ENCODE data around the gene FBN1. TPM values are rescaled to one million over a fixed set of nuclear protein-coding genes. Genes with fewer than 3 reads are reported as not detected.

Gene FBN1
- polyA plus RNA-seq (2011; rRNA removed) (565 and 572 TPM in 2 replicates), polyA minus RNA-seq (2011; rRNA and poly(A)+ RNA removed) (644 and 710 TPM in 2 replicates)

DNA sequence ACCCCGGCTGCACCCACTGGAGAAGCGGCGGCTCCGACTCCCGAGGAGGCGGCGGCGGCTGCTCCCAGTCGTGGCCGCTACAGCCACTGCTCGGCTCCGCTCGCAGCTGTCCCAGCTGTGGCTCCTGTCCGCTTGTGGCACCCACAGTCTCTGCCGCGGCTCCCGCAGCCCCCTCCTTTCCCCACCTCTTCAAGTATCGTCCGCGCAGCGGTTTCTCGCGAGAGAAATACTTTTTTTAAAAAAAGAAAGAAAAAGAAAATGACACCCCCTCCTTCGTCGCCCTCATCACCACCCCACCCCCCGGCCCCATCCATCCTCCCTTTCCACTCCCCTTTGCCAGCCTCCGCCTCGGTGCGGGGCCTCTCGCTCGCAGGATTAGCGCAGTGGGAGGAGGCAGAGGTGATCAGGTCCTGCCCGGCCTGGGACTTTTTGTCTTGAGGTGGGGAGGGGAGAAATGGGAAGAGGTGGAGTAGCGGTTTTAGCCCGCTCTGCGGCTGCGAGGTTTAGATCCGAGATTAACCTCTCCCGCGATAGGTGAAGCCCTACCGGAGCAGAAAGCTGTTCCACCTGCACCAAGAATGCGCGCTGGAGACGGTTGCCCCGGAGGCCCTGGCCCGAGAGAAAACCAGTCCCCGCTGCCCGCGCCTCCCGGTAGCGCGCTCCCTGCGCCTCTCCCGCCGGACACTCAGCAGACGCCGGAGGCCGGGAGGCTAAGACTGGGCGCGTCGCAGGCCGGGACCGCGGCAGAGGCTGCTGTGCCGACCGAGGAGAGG lies at the start of gene FBN1:
Gene FBN1 (minus strand): TSS at position 152 of the 773 bp plus-strand sequence. CDS start 940 bp downstream, outside the sequence.
- peak; percentile 60 for DNase-seq (ENCODE audit: low read depth)
- H3K4me3 ChIP-seq (ENCODE audit: low read depth, low read length): peak within 1 kb of the TSS; percentile 66
- CTCF ChIA-PET: interaction anchor here (0.9 to 1.8 kb wide), 4 partner anchors 11 to 288 kb away, joined by 3 to 6 read pairs (median 4); no protein-coding TSS in a partner anchor
- POLR2A ChIA-PET: interaction anchor here (0.6 kb wide), 1 partner anchor 91 kb away, joined by 3 read pairs; no protein-coding TSS in a partner anchor
- H3K36me3 ChIP-seq (ENCODE audit: control insufficient read depth, insufficient read depth, low read length): no peaks in the 10 kb centered on the region
- no peaks in the 10 kb centered on the region for H3K27me3 ChIP-seq (ENCODE audit: control insufficient read depth, insufficient read depth, low read length)
- TF ChIP-seq, protein P1, sequence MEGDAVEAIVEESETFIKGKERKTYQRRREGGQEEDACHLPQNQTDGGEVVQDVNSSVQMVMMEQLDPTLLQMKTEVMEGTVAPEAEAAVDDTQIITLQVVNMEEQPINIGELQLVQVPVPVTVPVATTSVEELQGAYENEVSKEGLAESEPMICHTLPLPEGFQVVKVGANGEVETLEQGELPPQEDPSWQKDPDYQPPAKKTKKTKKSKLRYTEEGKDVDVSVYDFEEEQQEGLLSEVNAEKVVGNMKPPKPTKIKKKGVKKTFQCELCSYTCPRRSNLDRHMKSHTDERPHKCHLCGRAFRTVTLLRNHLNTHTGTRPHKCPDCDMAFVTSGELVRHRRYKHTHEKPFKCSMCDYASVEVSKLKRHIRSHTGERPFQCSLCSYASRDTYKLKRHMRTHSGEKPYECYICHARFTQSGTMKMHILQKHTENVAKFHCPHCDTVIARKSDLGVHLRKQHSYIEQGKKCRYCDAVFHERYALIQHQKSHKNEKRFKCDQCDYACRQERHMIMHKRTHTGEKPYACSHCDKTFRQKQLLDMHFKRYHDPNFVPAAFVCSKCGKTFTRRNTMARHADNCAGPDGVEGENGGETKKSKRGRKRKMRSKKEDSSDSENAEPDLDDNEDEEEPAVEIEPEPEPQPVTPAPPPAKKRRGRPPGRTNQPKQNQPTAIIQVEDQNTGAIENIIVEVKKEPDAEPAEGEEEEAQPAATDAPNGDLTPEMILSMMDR (IDR thresholded peaks at IDR 0.05; ENCODE audit: insufficient read depth, low read depth, low read length): no peak

DNA sequence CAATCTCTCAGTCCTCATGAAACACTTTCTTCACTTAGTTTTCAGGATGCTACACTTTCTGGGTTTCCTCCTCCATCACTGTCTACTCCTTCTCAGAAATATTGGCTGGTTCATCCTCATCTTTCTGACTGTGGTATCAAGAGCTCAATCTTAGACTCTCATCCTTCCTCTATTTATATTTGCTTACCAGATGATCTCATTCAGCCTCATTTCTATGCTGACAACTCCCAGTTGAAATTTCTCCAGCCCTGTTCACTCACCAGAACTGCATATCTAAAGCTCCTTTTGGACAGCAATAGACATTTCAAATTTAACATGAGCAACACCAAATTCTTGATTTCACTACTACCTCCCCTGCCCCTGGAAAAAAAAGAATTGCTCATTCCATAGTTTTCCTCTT lies 48.0 kb upstream of the FBN1 start:
- ChIA-PET POLR2A (interaction anchor here (0.6 to 1.1 kb wide), 3 partner anchors 22 to 62 kb away, joined by 3 to 6 read pairs (median 3); no protein-coding TSS in a partner anchor), CTCF (interaction anchor here (1.0 to 1.6 kb wide), 3 partner anchors 15 to 305 kb away, joined by 3 read pairs; no protein-coding TSS in a partner anchor)
- no peaks in the 10 kb centered on the region for H3K27me3 ChIP-seq (ENCODE audit: control insufficient read depth, insufficient read depth, low read length)
- H3K36me3 ChIP-seq (ENCODE audit: control insufficient read depth, insufficient read depth, low read length): no peaks in the 10 kb centered on the region
- DNase-seq (ENCODE audit: low read depth): no peak
- TF ChIP-seq, protein P1 (IDR thresholded peaks at IDR 0.05; ENCODE audit: insufficient read depth, low read depth, low read length): no peak
- no peak overlapping the region for H3K4me3 ChIP-seq (ENCODE audit: low read depth, low read length)

DNA sequence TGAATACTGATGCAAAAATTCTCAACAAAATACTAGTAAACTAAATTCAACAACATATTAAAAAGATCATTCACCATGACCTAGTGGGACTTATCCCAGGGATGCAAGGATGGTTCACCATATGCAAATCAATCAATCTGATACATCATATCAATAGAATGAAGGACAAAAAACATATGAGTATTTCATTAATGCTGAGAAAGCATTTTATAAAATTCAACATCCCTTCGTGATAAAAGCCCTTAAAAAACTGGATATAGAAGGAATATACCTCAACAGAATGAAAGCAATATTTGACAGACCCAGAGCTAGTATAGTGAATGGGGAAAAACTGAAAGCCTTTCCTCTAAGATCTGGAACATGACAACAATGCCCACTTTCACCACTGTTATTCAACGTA lies 43.0 kb upstream of the FBN1 start:
- no peaks in the 10 kb centered on the region for H3K36me3 ChIP-seq (ENCODE audit: control insufficient read depth, insufficient read depth, low read length)
- no peak for DNase-seq (ENCODE audit: low read depth)
- no peak overlapping the region for H3K4me3 ChIP-seq (ENCODE audit: low read depth, low read length)
- TF ChIP-seq, protein P1 (IDR thresholded peaks at IDR 0.05; ENCODE audit: insufficient read depth, low read depth, low read length): no peak
- ChIA-PET POLR2A (no interaction called here), CTCF (no interaction called here)
- H3K27me3 ChIP-seq (ENCODE audit: control insufficient read depth, insufficient read depth, low read length): no peaks in the 10 kb centered on the region

DNA sequence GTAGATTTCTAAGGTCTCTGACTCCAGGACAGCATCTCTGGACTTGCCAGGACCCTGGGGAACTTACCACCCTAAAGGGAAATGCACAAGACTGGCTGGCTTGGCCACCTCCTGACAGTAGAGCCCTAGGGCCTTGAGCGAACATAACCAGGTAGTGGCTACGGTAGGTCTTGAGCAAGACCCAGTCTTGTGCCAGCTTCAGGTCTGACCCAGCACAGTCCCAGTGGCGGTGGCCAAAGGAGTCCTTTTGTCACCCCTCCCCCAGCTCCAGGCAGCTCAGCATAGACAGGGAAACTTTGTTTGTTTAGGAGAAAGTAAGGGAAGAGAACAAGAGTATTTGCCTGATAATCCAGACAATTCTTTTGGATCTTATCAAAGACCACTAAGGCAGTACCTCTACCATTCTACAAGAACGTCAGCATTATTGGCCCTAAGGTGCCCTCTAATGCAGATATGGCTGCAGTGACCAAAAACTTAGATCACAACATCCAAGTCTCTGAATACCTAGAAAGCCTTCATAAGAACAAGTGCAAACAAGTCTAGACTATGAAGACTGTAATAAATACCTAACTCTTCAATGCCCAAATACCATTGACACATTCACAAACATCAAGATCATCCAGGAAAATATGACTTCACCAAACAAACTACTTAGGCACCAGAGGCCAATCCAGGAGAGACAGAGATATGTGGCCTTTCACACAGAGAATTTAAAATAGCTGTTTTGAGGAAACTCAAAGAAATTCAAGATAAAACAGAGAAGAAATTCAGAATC lies 38.7 kb upstream of the FBN1 start:
- no peaks in the 10 kb centered on the region for H3K27me3 ChIP-seq (ENCODE audit: control insufficient read depth, insufficient read depth, low read length)
- H3K4me3 ChIP-seq (ENCODE audit: low read depth, low read length): no peak overlapping the region
- POLR2A ChIA-PET: no interaction called here
- no peaks in the 10 kb centered on the region for H3K36me3 ChIP-seq (ENCODE audit: control insufficient read depth, insufficient read depth, low read length)
- CTCF ChIA-PET: interaction anchor here (2.1 kb wide), 1 partner anchor 10 kb away, joined by 5 read pairs; no protein-coding TSS in a partner anchor
- TF ChIP-seq, protein P1 (IDR thresholded peaks at IDR 0.05; ENCODE audit: insufficient read depth, low read depth, low read length): no peak
- DNase-seq (ENCODE audit: low read depth): no peak
